ENCODE data around the gene THPO.

The THPO gene

GRCh38 chr3:184360070-184360928 lies 17.7 kb downstream of the THPO start:
- TF ChIP-seq CTCF (IDR thresholded peaks at IDR 0.05): no peak
- Histone ChIP-seq H3K27me3 (peaks cover 28% of the 10 kb centered on the region), H3K27ac (no peak overlapping the region), H3K9me3 (no peaks in the 10 kb centered on the region), H3K4me3 (ENCODE audit: low read depth in 1 of 2, low read length in 1 of 2) (no peak overlapping the region), H3K4me1 (ENCODE audit: control insufficient read depth in 1 of 2, insufficient read depth in 1 of 2, low read depth in 1 of 2, low read length in 1 of 2) (peaks cover 24 to 28% of the 10 kb centered on the region in 2 experiments), H3K36me3 (no peaks in the 10 kb centered on the region)

GRCh38 chr3:184359610-184360009 lies 18.4 kb downstream of the THPO start:
- H3K4me3 ChIP-seq (ENCODE audit: low read depth in 1 of 2, low read length in 1 of 2): no peak overlapping the region
- H3K4me1 ChIP-seq (ENCODE audit: control insufficient read depth in 1 of 2, insufficient read depth in 1 of 2, low read depth in 1 of 2, low read length in 1 of 2): peaks cover 24 to 28% of the 10 kb centered on the region in 2 experiments
- H3K27ac ChIP-seq: no peak overlapping the region
- peaks cover 28% of the 10 kb centered on the region for H3K27me3 ChIP-seq
- H3K36me3 ChIP-seq: no peaks in the 10 kb centered on the region
- TF ChIP-seq CTCF (IDR thresholded peaks at IDR 0.05): no peak
- H3K9me3 ChIP-seq: no peaks in the 10 kb centered on the region

GRCh38 chr3:184358921-184359350 lies 19.1 kb downstream of the THPO start:
- Histone ChIP-seq H3K27me3 (peaks cover 28% of the 10 kb centered on the region), H3K4me1 (ENCODE audit: control insufficient read depth in 1 of 2, insufficient read depth in 1 of 2, low read depth in 1 of 2, low read length in 1 of 2) (peaks cover 24 to 27% of the 10 kb centered on the region in 2 experiments), H3K4me3 (ENCODE audit: low read depth in 1 of 2, low read length in 1 of 2) (no peak overlapping the region), H3K9me3 (no peaks in the 10 kb centered on the region), H3K36me3 (no peaks in the 10 kb centered on the region), H3K27ac (no peak overlapping the region)
- TF ChIP-seq CTCF (IDR thresholded peaks at IDR 0.05): no peak

GRCh38 chr3:184358124-184358767 lies 19.8 kb downstream of the THPO start:
- no peaks in the 10 kb centered on the region for H3K36me3 ChIP-seq
- no peak overlapping the region for H3K27ac ChIP-seq
- H3K9me3 ChIP-seq: no peaks in the 10 kb centered on the region
- peaks cover 28% of the 10 kb centered on the region for H3K27me3 ChIP-seq
- TF ChIP-seq CTCF (IDR thresholded peaks at IDR 0.05): no peak
- H3K4me3 ChIP-seq (ENCODE audit: low read depth in 1 of 2, low read length in 1 of 2): no peak overlapping the region
- peaks cover 17 to 20% of the 10 kb centered on the region in 2 experiments for H3K4me1 ChIP-seq (ENCODE audit: control insufficient read depth in 1 of 2, insufficient read depth in 1 of 2, low read depth in 1 of 2, low read length in 1 of 2)

- no peak overlapping the region for H3K4me3 ChIP-seq (ENCODE audit: low read depth in 1 of 2, low read length in 1 of 2)
- no peak for TF ChIP-seq CTCF (IDR thresholded peaks at IDR 0.05)
- H3K4me1 ChIP-seq (ENCODE audit: control insufficient read depth in 1 of 2, insufficient read depth in 1 of 2, low read depth in 1 of 2, low read length in 1 of 2): peaks cover 13 to 14% of the 10 kb centered on the region in 2 experiments
- H3K36me3 ChIP-seq: no peaks in the 10 kb centered on the region
- H3K9me3 ChIP-seq: no peaks in the 10 kb centered on the region
- peaks cover 28% of the 10 kb centered on the region for H3K27me3 ChIP-seq
- no peak overlapping the region for H3K27ac ChIP-seq
Measured at GRCh38 chr3:184357248-184358123, 20.5 kb downstream of the THPO start.
